ENCODE data around the gene ACRV1. TPM values are rescaled to one million over a fixed set of nuclear protein-coding genes. Genes with fewer than 3 reads are reported as not detected.

Gene ACRV1
- total RNA-seq, 1 experiment from 2014 or later, result not detected

DNA sequence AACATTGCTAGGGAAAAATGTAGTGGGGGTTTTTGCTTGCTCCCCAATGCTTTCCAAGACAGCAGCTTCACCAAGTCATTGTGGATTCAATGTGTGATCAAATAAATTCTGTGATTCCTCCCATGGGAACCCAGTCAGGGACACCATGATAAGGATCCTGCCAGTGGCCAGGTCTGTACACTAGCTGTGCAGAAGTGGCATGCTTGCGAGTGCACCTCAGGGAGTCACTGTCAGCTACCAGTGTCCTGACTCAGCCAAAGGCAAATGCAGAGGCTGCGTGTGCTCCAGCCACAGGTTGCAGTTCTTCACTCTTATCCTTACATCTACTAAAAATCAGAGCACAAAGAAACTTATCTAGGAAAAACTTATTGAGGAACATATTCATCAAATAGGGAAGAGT, 9.4 kb upstream of the ACRV1 start:
- Histone ChIP-seq H3K36me3 (ENCODE audit: control insufficient read depth, insufficient read depth, low read length) (no peaks in the 10 kb centered on the region), H3K9me3 (no peaks in the 10 kb centered on the region), H3K4me3 (ENCODE audit: low read depth, low read length) (no peak overlapping the region), H3K27me3 (replicated peaks; ENCODE audit: control insufficient read depth, insufficient read depth, low read length) (no peaks in the 10 kb centered on the region), H3K4me1 (peaks cover 7% of the 10 kb centered on the region)
- ChIA-PET POLR2A (no interaction called here), CTCF (no interaction called here)
- Mint-ChIP-seq H3K36me3 (ENCODE audit: insufficient read depth, unreplicated experiment) (no peaks in the 10 kb centered on the region), H3K27me3 (ENCODE audit: insufficient read depth, unreplicated experiment) (peaks cover 2% of the 10 kb centered on the region), H3K4me1 (ENCODE audit: low read depth, unreplicated experiment) (peaks cover 13% of the 10 kb centered on the region), H3K27ac (ENCODE audit: unreplicated experiment) (no peak overlapping the region), H3K4me3 (ENCODE audit: unreplicated experiment) (no peak overlapping the region), H3K9me3 (ENCODE audit: unreplicated experiment) (no peaks in the 10 kb centered on the region)
- BruUV-seq (replicated peaks), result no TSS peak
- no peak for DNase-seq
- intact Hi-C loops (cut with micrococcal nuclease; ENCODE audit: unreplicated experiment), result no loop called here
- TF ChIP-seq CTCF (IDR thresholded peaks at IDR 0.05; ENCODE audit: insufficient read depth in 1 of 2, low read depth in 1 of 2, low read length in 1 of 2, severe bottlenecking in 1 of 2, unreplicated experiment in 1 of 2), result no peak

DNA sequence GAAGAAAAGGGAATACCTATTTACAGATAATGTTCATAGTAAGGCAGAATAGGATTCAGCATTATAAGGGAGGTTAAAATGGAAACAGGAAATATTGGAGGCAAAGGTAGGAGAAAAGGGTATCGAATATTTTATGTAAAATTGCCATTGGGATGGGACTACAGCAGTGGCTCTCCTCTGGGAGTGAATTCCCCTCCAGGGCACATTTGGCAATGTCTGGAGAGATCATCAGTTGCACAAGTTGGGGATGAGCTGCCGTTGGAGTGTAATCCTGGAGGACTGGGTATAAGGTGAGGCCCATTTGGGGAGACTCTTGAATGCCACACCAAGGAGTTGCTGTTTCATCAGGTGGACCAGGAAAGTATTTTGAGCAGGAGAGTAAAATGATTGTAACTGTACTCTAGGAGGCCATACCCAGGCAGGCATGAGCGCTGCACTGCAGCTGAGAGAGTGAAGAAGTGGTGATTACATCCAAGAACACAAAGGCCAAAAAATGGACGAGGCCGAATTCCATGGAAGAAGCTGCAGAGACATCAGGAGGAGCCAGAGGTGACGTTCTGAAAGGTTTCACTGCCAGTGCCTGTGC, 8.7 kb upstream of the ACRV1 start:
- POLR2A ChIA-PET, result no interaction called here
- Histone ChIP-seq H3K36me3 (ENCODE audit: control insufficient read depth, insufficient read depth, low read length) (no peaks in the 10 kb centered on the region), H3K27me3 (replicated peaks; ENCODE audit: control insufficient read depth, insufficient read depth, low read length) (no peaks in the 10 kb centered on the region), H3K4me1 (peaks cover 8% of the 10 kb centered on the region), H3K4me3 (ENCODE audit: low read depth, low read length) (no peak overlapping the region), H3K9me3 (no peaks in the 10 kb centered on the region)
- no peak for TF ChIP-seq CTCF (IDR thresholded peaks at IDR 0.05; ENCODE audit: insufficient read depth in 1 of 2, low read depth in 1 of 2, low read length in 1 of 2, severe bottlenecking in 1 of 2, unreplicated experiment in 1 of 2)
- H3K9me3 Mint-ChIP-seq (ENCODE audit: unreplicated experiment), result no peaks in the 10 kb centered on the region
- no peaks in the 10 kb centered on the region for H3K36me3 Mint-ChIP-seq (ENCODE audit: insufficient read depth, unreplicated experiment)
- intact Hi-C loops (cut with micrococcal nuclease; ENCODE audit: unreplicated experiment), result no loop called here
- H3K4me1 Mint-ChIP-seq (ENCODE audit: low read depth, unreplicated experiment), result peaks cover 15% of the 10 kb centered on the region
- H3K27me3 Mint-ChIP-seq (ENCODE audit: insufficient read depth, unreplicated experiment), result peaks cover 2% of the 10 kb centered on the region
- H3K4me3 Mint-ChIP-seq (ENCODE audit: unreplicated experiment), result no peak overlapping the region
- H3K27ac Mint-ChIP-seq (ENCODE audit: unreplicated experiment), result no peak overlapping the region
- DNase-seq, result no peak
- BruUV-seq (replicated peaks), result no TSS peak
- CTCF ChIA-PET, result no interaction called here

GRCh38 chr11:125688632-125689031, 8.0 kb upstream of the ACRV1 start:
- Histone ChIP-seq H3K4me1 (peaks cover 8% of the 10 kb centered on the region), H3K27me3 (replicated peaks; ENCODE audit: control insufficient read depth, insufficient read depth, low read length) (no peaks in the 10 kb centered on the region), H3K36me3 (ENCODE audit: control insufficient read depth, insufficient read depth, low read length) (no peaks in the 10 kb centered on the region), H3K9me3 (no peaks in the 10 kb centered on the region), H3K4me3 (ENCODE audit: low read depth, low read length) (no peak overlapping the region)
- intact Hi-C loops (cut with micrococcal nuclease; ENCODE audit: unreplicated experiment), result no loop called here
- peaks cover 15% of the 10 kb centered on the region for H3K4me1 Mint-ChIP-seq (ENCODE audit: low read depth, unreplicated experiment)
- H3K36me3 Mint-ChIP-seq (ENCODE audit: insufficient read depth, unreplicated experiment), result no peaks in the 10 kb centered on the region
- no peak overlapping the region for H3K4me3 Mint-ChIP-seq (ENCODE audit: unreplicated experiment)
- BruUV-seq (replicated peaks), result no TSS peak
- ChIA-PET POLR2A (no interaction called here), CTCF (no interaction called here)
- H3K27ac Mint-ChIP-seq (ENCODE audit: unreplicated experiment), result no peak overlapping the region
- H3K27me3 Mint-ChIP-seq (ENCODE audit: insufficient read depth, unreplicated experiment), result peaks cover 2% of the 10 kb centered on the region
- DNase-seq, result no peak
- no peak for TF ChIP-seq CTCF (IDR thresholded peaks at IDR 0.05; ENCODE audit: insufficient read depth in 1 of 2, low read depth in 1 of 2, low read length in 1 of 2, severe bottlenecking in 1 of 2, unreplicated experiment in 1 of 2)
- H3K9me3 Mint-ChIP-seq (ENCODE audit: unreplicated experiment), result no peaks in the 10 kb centered on the region
